Kidney epithelial cell (primary cell): ENCODE measurements around the gene NAA38. TPM values are rescaled to one million over a fixed set of nuclear protein-coding genes. Genes with fewer than 3 reads are reported as not detected.
A peak's percentile ranks its signal among the peaks of the same experiment; 100 is the strongest.

Source experiments
- DNase-seq: peaks from one replicate; pipeline ENCODE4 v3.0.0-alpha.2; 2010; ENCODE audit warnings: low read depth
- H3K27me3 ChIP-seq: 2 replicates; pipeline ENCODE4 v1.6.0; 2011; ENCODE audit warnings: low read length; ENCODE audit not compliant: control insufficient read depth, insufficient read depth
- H3K36me3 ChIP-seq: 2 replicates; pipeline ENCODE4 v1.5.1; 2011; ENCODE audit warnings: low read length; ENCODE audit not compliant: control insufficient read depth, insufficient read depth
- H3K4me3 ChIP-seq: 2 replicates; pipeline ENCODE4 v1.5.1; 2011; ENCODE audit warnings: low read depth, mild to moderate bottlenecking, control low read depth, low read length
- CTCF ChIP-seq: IDR thresholded peaks from 2 replicates; pipeline ENCODE4 v1.5.1; 2011; ENCODE audit warnings: mild to moderate bottlenecking, moderate library complexity, low read length, control low read depth, inconsistent platforms; ENCODE audit not compliant: insufficient read depth, poor library complexity, severe bottlenecking
- total RNA-seq: library from RNA; depleted of rRNA; stranded (reverse); fragments of >200 nt; gene quantifications from 2 replicates; pipeline ENCODE4 v1.2.3, GENCODE V29; 2015

NAA38 gene
- total RNA-seq, 1 donor from 2014 or later, result 51.0 TPM

- Histone ChIP-seq H3K4me3 (peak overlapping the region; percentile 68), H3K36me3 (peaks cover 2% of the 10 kb centered on the region), H3K27me3 (no peaks in the 10 kb centered on the region)
- TF ChIP-seq CTCF, result no peak
- no peak for DNase-seq
Measured at GRCh38 chr17:7837408-7838088, 19.8 kb downstream of the NAA38 start.

GRCh38 chr17:7836596-7837407, 20.6 kb downstream of the NAA38 start:
- Histone ChIP-seq H3K36me3 (peaks cover 2% of the 10 kb centered on the region), H3K27me3 (no peaks in the 10 kb centered on the region), H3K4me3 (peak overlapping the region; percentile 68)
- no peak for TF ChIP-seq CTCF
- DNase-seq, result peak; percentile 71

- H3K27me3 ChIP-seq, result no peaks in the 10 kb centered on the region
- no peak for TF ChIP-seq CTCF
- H3K4me3 ChIP-seq, result peak overlapping the region; percentile 68
- H3K36me3 ChIP-seq, result peaks cover 2% of the 10 kb centered on the region
- DNase-seq, result no peak
Measured at GRCh38 chr17:7835814-7836595, 21.4 kb downstream of the NAA38 start.

- peak overlapping the region; percentile 68 for H3K4me3 ChIP-seq
- peak; percentile 90 for DNase-seq
Measured at GRCh38 chr17:7834957-7835813, 22.2 kb downstream of the NAA38 start.

More at GRCh38 chr17:7834957-7835813, 22.2 kb downstream of the NAA38 start:
- peak; percentile 94 for TF ChIP-seq CTCF
- Histone ChIP-seq H3K36me3 (no peaks in the 10 kb centered on the region), H3K27me3 (no peaks in the 10 kb centered on the region)
